K562 (cell line): ENCODE data around the gene SIRPD. TPM values are rescaled to one million over a fixed set of nuclear protein-coding genes. Genes with fewer than 3 reads are reported as not detected.

Experiments used
- ARID3A ChIP-seq: IDR thresholded peaks from 2 replicates; pipeline ENCODE4 v1.6.1; 2012; ENCODE audit warnings: low read depth, low read length, improper control_type of control experiment, borderline replicate concordance
- ATF1 ChIP-seq, 2 experiments: fragments of 450-650 bp in 1 of 2; IDR thresholded peaks; 2 replicates each; pipeline ENCODE4 v1.6.1; 2016; ENCODE audit warnings: missing compliant biosample characterization in 1 of 2, missing genetic modification characterization in 1 of 2
- BCOR ChIP-seq: fragments of 450-650 bp; IDR thresholded peaks from 2 replicates; pipeline ENCODE4 v1.6.1; 2016
- BMI1 ChIP-seq: fragments of 150-350 bp; IDR thresholded peaks from 2 replicates; pipeline ENCODE4 v1.6.1; 2014; ENCODE audit warnings: low read length
- CCNT2 ChIP-seq: IDR thresholded peaks from 2 replicates; pipeline ENCODE4 v1.6.1; 2011; ENCODE audit warnings: borderline replicate concordance, low read depth, mild to moderate bottlenecking, moderate library complexity, mixed read lengths, low read length; ENCODE audit not compliant: insufficient read length; ENCODE audit errors: extremely low read depth
- CHCHD3 ChIP-seq: fragments of 250-450 bp; sonication (Bioruptor Pico); IDR thresholded peaks from 2 replicates; pipeline ENCODE4 v2.1.2; 2022; ENCODE audit warnings: mild to moderate bottlenecking
- CTBP1 ChIP-seq: fragments of 450-650 bp; IDR thresholded peaks from 2 replicates; pipeline ENCODE4 v1.6.1; 2016; ENCODE audit warnings: borderline replicate concordance
- CTCF ChIP-seq, 3 experiments: IDR thresholded peaks in 2 of 3; conservative IDR thresholded peaks in 1 of 3; 2 replicates each; pipeline ENCODE4 v1.5.1; 2011 to 2012; ENCODE audit warnings: low read length in 3 of 3, mild to moderate bottlenecking in 3 of 3, control low read depth in 2 of 3, improper control_type of control experiment in 1 of 3, inconsistent platforms in 1 of 3, low read depth in 1 of 3, mixed read lengths in 1 of 3, moderate library complexity in 1 of 3; ENCODE audit not compliant: insufficient read depth in 2 of 3
- FOSL1 ChIP-seq: fragments of 200-800 bp; sonication (Bioruptor generic); conservative IDR thresholded peaks from 2 replicates; pipeline ENCODE4 v1.6.1; 2016; ENCODE audit warnings: missing genetic modification characterization, missing compliant biosample characterization
- HCFC1 ChIP-seq: IDR thresholded peaks from 2 replicates; pipeline ENCODE4 v1.6.1; 2012; ENCODE audit warnings: low read depth, low read length, improper control_type of control experiment
- HNRNPK ChIP-seq: fragments of 200-400 bp; formaldehyde crosslinking; IDR thresholded peaks from one replicate; pipeline ENCODE4 v1.6.1; 2018; ENCODE audit warnings: mild to moderate bottlenecking, low read depth, low read length; ENCODE audit not compliant: poor library complexity, severe bottlenecking
- KLF16 ChIP-seq: IDR thresholded peaks from 2 replicates; pipeline ENCODE4 v1.6.1; 2016; ENCODE audit warnings: antibody characterized with exemption
- MYNN ChIP-seq, 2 experiments: sonication (generic); formaldehyde crosslinking in 1 of 2; IDR thresholded peaks; 2 replicates each; pipeline versions ENCODE4 v1.5.0 to v1.6.1; 2016 to 2020; ENCODE audit warnings: antibody characterized with exemption in 1 of 2, missing genetic modification reagents in 1 of 2
- SETDB1 ChIP-seq: IDR thresholded peaks from one replicate; pipeline ENCODE4 v1.6.1; 2012; ENCODE audit warnings: low read length, control low read depth, inconsistent platforms
- STAG1 ChIP-seq: sonication (generic); formaldehyde crosslinking; IDR thresholded peaks from 2 replicates; pipeline ENCODE4 v1.5.0; 2020; ENCODE audit warnings: missing genetic modification reagents, borderline replicate concordance
- TEAD1 ChIP-seq, 2 experiments: fragments of 450-650 bp in 1 of 2; sonication (generic) in 1 of 2; formaldehyde crosslinking; IDR thresholded peaks; 2 replicates each; pipeline versions ENCODE4 v1.4.0 to v1.8.0; 2020 to 2022; ENCODE audit warnings: mild to moderate bottlenecking in 2 of 2, missing genetic modification reagents in 1 of 2
- TFAP4 ChIP-seq: sonication (generic); formaldehyde crosslinking; IDR thresholded peaks from 2 replicates; pipeline ENCODE4 v1.8.0; 2022; ENCODE audit warnings: missing genetic modification reagents, mild to moderate bottlenecking, moderate library complexity, borderline replicate concordance
- ZC3H11A ChIP-seq: IDR thresholded peaks from 2 replicates; pipeline ENCODE4 v1.6.1; 2012; ENCODE audit warnings: low read depth, low read length, improper control_type of control experiment
- ZNF124 ChIP-seq: sonication (generic); formaldehyde crosslinking; IDR thresholded peaks from 2 replicates; pipeline ENCODE4 v1.8.1; 2022; ENCODE audit warnings: missing genetic modification reagents
- ZNF224 ChIP-seq: sonication (generic); formaldehyde crosslinking; IDR thresholded peaks from 2 replicates; pipeline ENCODE4 v1.8.0; 2022; ENCODE audit warnings: mild to moderate bottlenecking, missing genetic modification reagents
- ZNF398 ChIP-seq: fragments of 250-450 bp; sonication (Bioruptor Pico); IDR thresholded peaks from 2 replicates; pipeline ENCODE4 v1.8.0; 2021; ENCODE audit warnings: moderate library complexity, mild to moderate bottlenecking, inconsistent platforms
- ZNF766 ChIP-seq: fragments of 200-800 bp; sonication (Bioruptor generic); conservative IDR thresholded peaks from 2 replicates; pipeline ENCODE4 v1.6.1; 2016; ENCODE audit warnings: missing genetic modification characterization, missing compliant biosample characterization
- polyA plus RNA-seq, 8 experiments: library from polyadenylated mRNA; depleted of rRNA in 4 of 8; stranded (reverse) in 5 of 8; unstranded in 3 of 8; fragments of >200 nt; fragmentation: Nextera tagmentation in 2 of 8; fragmentation: Illumina TruSeq in 1 of 8; extraction: Ambion mirVana in 2 of 8; extraction: Trizol in 1 of 8; gene quantifications; 2 replicates each; pipeline versions ENCODE4 v1.2.1 to v1.2.3, GENCODE V29; 2011 to 2014; ENCODE audit warnings: inconsistent platforms in 1 of 8, missing spikeins in 1 of 8
- total RNA-seq, 7 experiments: library from RNA; depleted of rRNA in 6 of 7; stranded (reverse); fragments of >200 nt in 6 of 7; fragmentation: Illumina TruSeq in 2 of 7; extraction: Trizol in 2 of 7; gene quantifications; 2 replicates each; pipeline versions ENCODE4 v1.2.1 to v1.2.3, GENCODE V29; 2011 to 2021; ENCODE audit warnings: low replicate concordance in 1 of 7

Gene SIRPD
- total and polyA plus RNA-seq, 9 of the 15 experiments (the other 6 are each of a cell fraction or from before 2014, with no cell fraction given): not detected

- TF ChIP-seq ZNF766 (CRISPR knock-in tag) (no peak), ZNF398 (CRISPR knock-in tag) (no peak), CTBP1 (0 out of 2 replicates have a peak, but pooled peaks have one; percentile 35), TEAD1 (CRISPR knock-in tag; IDR thresholded peaks at IDR 0.05) (no peak), BMI1 (no peak), MYNN (IDR thresholded peaks at IDR 0.05) (no peak), MYNN (CRISPR knock-in tag; IDR thresholded peaks at IDR 0.05) (no peak), CTCF (IDR thresholded peaks at IDR 0.05 in 2 of 3, conservative IDR thresholded peaks at IDR 0.05 in 1 of 3; ENCODE audit: insufficient read depth in 2 of 3, low read depth in 1 of 3, low read length in 3 of 3) (peak; percentile 96 to 100 (median 100)), BCOR (no peak), TFAP4 (CRISPR knock-in tag) (no peak), KLF16 (peak; percentile 70; the same call in 1 of the 2 replicates), HNRNPK (no peak), ATF1 (CRISPR knock-in tag; IDR thresholded peaks at IDR 0.05) (no peak), ATF1 (tag; IDR thresholded peaks at IDR 0.05) (peak; percentile 53; the same call in 1 of the 2 replicates), ZNF124 (CRISPR knock-in tag) (no peak), ZNF224 (CRISPR knock-in tag) (no peak), CCNT2 (no peak), FOSL1 (tag) (no peak), SETDB1 (no peak), HCFC1 (peak; percentile 35; the same call in 1 of the 2 replicates), CHCHD3 (no peak), ARID3A (peak; percentile 67; the same call in 1 of the 2 replicates), ZC3H11A (no peak), STAG1 (CRISPR knock-in tag) (peak; percentile 86; the same call in 1 of the 2 replicates)
These were observed 53.8 kb downstream of the SIRPD start (continued) for GRCh38 chr20:1503564-1504227.
